NB4 (cell line): ENCODE measurements around the gene CCT3.

ENCODE experiments used
- DNase-seq: peaks from one replicate; pipeline ENCODE4 v3.0.0; 2010; ENCODE audit warnings: low read depth
- H3K4me3 ChIP-seq: one replicate; pipeline ENCODE4 v1.5.1; 2011; ENCODE audit warnings: mild to moderate bottlenecking, low read depth, low read length, moderate library complexity
- CTCF ChIP-seq: IDR thresholded peaks from one replicate; pipeline ENCODE4 v1.5.1; 2012; ENCODE audit warnings: low read depth, low read length
- MAX ChIP-seq: IDR thresholded peaks from 2 replicates; pipeline ENCODE4 v1.6.1; 2011; ENCODE audit warnings: low read depth, low read length
- MYC ChIP-seq: IDR thresholded peaks from 2 replicates; pipeline ENCODE4 v1.6.1; 2011; ENCODE audit warnings: low read depth, low read length
- POLR2A ChIP-seq: IDR thresholded peaks from 2 replicates; pipeline ENCODE4 v1.6.1; 2011; ENCODE audit warnings: mild to moderate bottlenecking; ENCODE audit not compliant: insufficient read length; ENCODE audit errors: extremely low read depth

Gene CCT3

GRCh38 chr1:156366378-156367166, 28.5 kb upstream of the CCT3 start:
- TF ChIP-seq MYC (no peak), MAX (no peak), POLR2A (no peak), CTCF (no peak)
- no peak for DNase-seq
- H3K4me3 ChIP-seq, result no peak overlapping the region

GRCh38 chr1:156365754-156366153, 27.7 kb upstream of the CCT3 start:
- no peak for TF ChIP-seq POLR2A
- no peak for TF ChIP-seq MYC
- TF ChIP-seq MAX, result no peak
- no peak for TF ChIP-seq CTCF
- H3K4me3 ChIP-seq, result no peak overlapping the region
- DNase-seq, result no peak

- DNase-seq, result no peak
- H3K4me3 ChIP-seq, result no peak overlapping the region
- no peak for TF ChIP-seq MAX
- TF ChIP-seq CTCF, result no peak
- TF ChIP-seq POLR2A, result no peak
- TF ChIP-seq MYC, result no peak
Observed at GRCh38 chr1:156360534-156360933, 22.4 kb upstream of the CCT3 start.

GRCh38 chr1:156359973-156360372, 21.9 kb upstream of the CCT3 start:
- TF ChIP-seq CTCF (no peak), POLR2A (no peak), MAX (no peak), MYC (no peak)
- H3K4me3 ChIP-seq, result no peak overlapping the region
- DNase-seq, result no peak

- no peak for TF ChIP-seq MAX
- no peak for TF ChIP-seq POLR2A
- no peak for TF ChIP-seq MYC
- TF ChIP-seq CTCF, result no peak
- H3K4me3 ChIP-seq, result no peak overlapping the region
- no peak for DNase-seq
Observed at GRCh38 chr1:156359249-156359648, 21.2 kb upstream of the CCT3 start.

GRCh38 chr1:156358641-156359040, 20.5 kb upstream of the CCT3 start:
- no peak for DNase-seq
- no peak overlapping the region for H3K4me3 ChIP-seq
- no peak for TF ChIP-seq POLR2A
- TF ChIP-seq MAX, result no peak
- TF ChIP-seq CTCF, result no peak
- no peak for TF ChIP-seq MYC
